Measurements from ENCODE around the gene PCBP2.

Gene PCBP2

DNA sequence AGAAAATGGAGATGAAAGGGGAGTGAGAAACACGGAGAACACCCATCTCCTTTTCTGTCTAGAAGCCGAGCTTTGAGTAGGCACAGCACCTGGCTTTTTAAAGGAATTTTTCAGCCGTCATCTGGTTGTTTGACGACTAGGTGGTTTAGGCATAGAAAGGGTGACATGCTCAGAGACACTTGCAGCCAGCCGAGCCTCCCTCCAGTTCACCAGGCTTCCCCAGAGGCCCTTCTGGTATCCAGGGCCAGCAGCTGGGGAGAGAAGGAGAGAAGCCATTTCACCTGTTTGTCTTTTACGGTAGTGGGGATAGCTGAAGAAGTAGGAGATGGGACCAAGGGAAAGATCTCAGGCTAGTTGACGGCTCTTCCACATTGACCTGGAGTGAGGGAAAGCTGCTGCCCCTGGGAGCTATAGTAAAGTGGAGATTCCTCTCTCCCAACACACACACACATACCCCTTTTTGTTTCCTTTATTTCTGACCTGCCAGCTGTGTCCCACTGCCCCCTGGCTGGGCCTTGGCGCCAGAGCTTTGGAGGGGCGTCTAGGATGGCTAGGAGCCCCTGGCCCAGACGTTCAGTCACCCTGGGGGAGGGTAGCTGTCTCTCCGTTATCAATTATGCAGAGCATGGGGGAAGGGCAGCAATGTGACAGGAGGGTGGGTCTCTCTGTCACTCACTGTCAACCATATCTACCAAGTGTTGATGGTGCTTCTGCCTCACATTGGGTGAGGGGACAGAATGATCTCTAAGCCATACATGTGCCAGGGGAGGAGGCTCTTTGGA, 41.9 kb downstream of the PCBP2 start:
- no peak for DNase-seq (ENCODE audit: low read depth)

- peak; percentile 74 for DNase-seq (ENCODE audit: low read depth)
These were observed 44.2 kb downstream of the PCBP2 start for GRCh38 chr12:53495903-53496751.

GRCh38 chr12:53496752-53497032, 44.8 kb downstream of the PCBP2 start:
- DNase-seq (ENCODE audit: low read depth): no peak

- no peak for DNase-seq (ENCODE audit: low read depth)
These were observed 45.6 kb downstream of the PCBP2 start for GRCh38 chr12:53497461-53497860.

DNA sequence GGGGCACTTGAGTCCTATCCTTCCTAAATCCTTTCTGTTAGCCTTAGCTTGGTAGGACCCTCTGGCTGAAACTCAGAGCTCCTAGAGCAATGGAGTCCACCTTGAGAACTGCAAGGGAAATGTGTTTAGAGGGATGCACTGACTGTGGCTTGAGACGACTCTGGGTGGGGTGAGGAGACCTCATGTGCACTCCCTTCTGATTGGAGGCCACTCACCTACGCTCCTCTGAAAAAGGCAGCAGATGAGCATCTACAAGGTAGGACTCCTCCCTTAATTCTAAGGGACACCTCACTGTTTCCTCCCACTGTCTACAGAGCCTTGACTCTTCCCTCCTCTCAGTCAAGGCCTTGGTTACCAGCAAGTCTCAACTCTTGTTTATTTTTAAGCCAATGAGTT, 46.3 kb downstream of the PCBP2 start:
- DNase-seq (ENCODE audit: low read depth): no peak

- peak; percentile 55 for DNase-seq (ENCODE audit: low read depth)
These were observed 47.6 kb downstream of the PCBP2 start, which contains the start of gene MAP3K12 for GRCh38 chr12:53499266-53500141. MAP3K12 (minus strand) TSS chr12:53499458; CDS start chr12:53487391, 12,067 bp downstream.

GRCh38 chr12:53500142-53500775, 48.4 kb downstream of the PCBP2 start:
- peak; percentile 76 for DNase-seq (ENCODE audit: low read depth)

- DNase-seq (ENCODE audit: low read depth): peak; percentile 100
These were observed 49.1 kb downstream of the PCBP2 start, which contains the start of gene TARBP2 for GRCh38 chr12:53500776-53501614. TARBP2 (plus strand) TSS chr12:53501283; CDS start chr12:53501409, 126 bp downstream.

DNA sequence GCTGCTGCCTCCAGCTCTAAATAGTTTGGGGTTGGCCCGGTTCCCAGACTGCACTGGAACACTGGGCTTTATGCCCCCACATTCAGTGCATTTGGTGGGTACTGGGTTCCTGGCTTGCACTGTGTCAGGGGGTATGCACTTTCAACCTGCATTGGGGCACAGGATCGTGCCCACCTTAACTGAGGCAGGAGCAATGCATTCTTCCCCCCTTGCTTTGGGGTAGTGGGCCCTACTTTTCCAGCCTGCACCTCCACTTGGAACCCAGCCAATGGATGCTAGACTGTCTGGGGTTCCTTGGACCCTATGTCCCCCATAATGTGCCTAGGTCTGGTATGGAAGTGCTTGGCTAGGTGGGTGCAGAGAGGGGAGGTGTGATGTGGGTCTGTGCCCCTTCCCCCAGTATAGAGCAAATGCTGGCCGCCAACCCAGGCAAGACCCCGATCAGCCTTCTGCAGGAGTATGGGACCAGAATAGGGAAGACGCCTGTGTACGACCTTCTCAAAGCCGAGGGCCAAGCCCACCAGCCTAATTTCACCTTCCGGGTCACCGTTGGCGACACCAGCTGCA, 49.8 kb downstream of the PCBP2 start:
- DNase-seq (ENCODE audit: low read depth): no peak

- no peak for DNase-seq (ENCODE audit: low read depth)
These were observed 50.4 kb downstream of the PCBP2 start for GRCh38 chr12:53502331-53502730.

- DNase-seq (ENCODE audit: low read depth): no peak
These were observed 51.3 kb downstream of the PCBP2 start for GRCh38 chr12:53502983-53503728.

DNA sequence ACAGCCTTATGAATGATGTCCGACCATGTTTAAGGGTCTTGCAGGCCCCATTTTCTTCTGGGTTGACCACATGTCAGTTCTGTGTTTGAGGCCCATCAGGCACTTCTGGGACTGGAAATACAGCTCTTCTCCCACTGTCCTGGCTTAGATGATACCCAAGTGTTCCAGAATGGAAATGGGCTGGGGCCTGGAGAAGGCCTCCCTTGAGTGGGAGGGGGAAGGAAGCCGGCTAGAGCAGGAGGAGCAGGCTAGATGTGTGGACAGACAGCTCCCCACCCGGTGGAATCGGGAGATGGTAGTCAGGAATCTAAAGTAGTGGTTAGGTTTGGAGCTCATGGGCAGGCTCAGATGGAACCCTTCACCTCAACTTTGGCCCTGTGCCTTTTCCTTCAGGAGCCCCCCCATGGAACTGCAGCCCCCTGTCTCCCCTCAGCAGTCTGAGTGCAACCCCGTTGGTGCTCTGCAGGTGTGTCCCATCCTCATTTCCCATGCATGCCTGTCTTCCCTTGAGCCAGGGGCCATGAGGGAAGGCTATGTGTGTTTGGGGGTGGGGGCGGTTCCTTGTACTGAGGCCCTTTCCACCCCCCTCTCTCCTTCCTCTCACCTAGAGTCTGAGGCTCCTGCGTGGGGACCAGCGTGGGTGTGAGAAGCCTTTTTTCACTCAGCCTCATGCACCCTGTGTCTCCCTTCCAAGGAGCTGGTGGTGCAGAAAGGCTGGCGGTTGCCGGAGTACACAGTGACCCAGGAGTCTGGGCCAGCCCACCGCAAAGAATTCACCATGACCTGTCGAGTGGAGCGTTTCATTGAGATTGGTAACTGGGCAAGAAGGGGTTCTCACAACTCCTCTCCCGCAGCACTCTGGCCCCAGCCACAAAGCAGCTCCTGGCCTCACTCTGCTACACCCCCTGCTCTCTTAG, 52.4 kb downstream of the PCBP2 start:
- no peak for DNase-seq (ENCODE audit: low read depth)

- DNase-seq (ENCODE audit: low read depth): no peak
These were observed 53.2 kb downstream of the PCBP2 start for GRCh38 chr12:53505086-53505485.

- no peak for DNase-seq (ENCODE audit: low read depth)
These were observed 53.9 kb downstream of the PCBP2 start for GRCh38 chr12:53505555-53506449.

DNA sequence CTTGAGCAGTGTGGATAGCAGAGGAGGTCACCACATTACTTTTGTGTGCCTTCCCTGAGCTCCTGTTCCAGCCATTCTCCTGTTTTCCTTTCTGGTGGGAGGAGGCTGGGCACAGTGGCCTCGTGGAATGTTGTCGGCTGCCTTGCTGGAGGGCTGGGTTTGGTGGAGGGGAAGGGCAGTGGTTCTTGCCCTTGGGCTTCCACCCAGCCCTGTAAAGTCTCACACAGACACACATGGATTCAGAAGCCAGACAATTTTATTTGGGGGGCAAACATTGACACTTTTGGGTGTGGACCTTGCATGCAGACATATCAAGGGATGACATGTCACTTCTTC, 54.5 kb downstream of the PCBP2 start:
- DNase-seq (ENCODE audit: low read depth): no peak

- DNase-seq (ENCODE audit: low read depth): no peak
These were observed 55.1 kb downstream of the PCBP2 start, which contains the start of gene NPFF for GRCh38 chr12:53506881-53507602. NPFF (minus strand) TSS chr12:53507484; CDS start chr12:53507474, 10 bp downstream.

GRCh38 chr12:53507603-53507885, 55.6 kb downstream of the PCBP2 start:
- no peak for DNase-seq (ENCODE audit: low read depth)
